Neural progenitor cell (in vitro differentiated cells): ENCODE results near the gene SUMF1.

ENCODE experiments used
- EZH2 ChIP-seq: fragments of 200-600 bp; sonication (generic); IDR thresholded peaks from 2 replicates; pipeline ENCODE4 v1.6.1; 2017; ENCODE audit warnings: antibody characterized with exemption, mild to moderate bottlenecking, moderate library complexity
- EZH2phosphoT487 ChIP-seq: fragments of 200-600 bp; sonication (generic); IDR thresholded peaks from 2 replicates; pipeline ENCODE4 v1.6.1; 2017; ENCODE audit warnings: antibody characterized with exemption
- TF ChIP-seq, protein P1 (sequence below): fragments of 200-600 bp; sonication (generic); IDR thresholded peaks from 2 replicates; pipeline ENCODE4 v1.5.1; 2017; ENCODE audit warnings: antibody characterized with exemption, mild to moderate bottlenecking

DNA sequence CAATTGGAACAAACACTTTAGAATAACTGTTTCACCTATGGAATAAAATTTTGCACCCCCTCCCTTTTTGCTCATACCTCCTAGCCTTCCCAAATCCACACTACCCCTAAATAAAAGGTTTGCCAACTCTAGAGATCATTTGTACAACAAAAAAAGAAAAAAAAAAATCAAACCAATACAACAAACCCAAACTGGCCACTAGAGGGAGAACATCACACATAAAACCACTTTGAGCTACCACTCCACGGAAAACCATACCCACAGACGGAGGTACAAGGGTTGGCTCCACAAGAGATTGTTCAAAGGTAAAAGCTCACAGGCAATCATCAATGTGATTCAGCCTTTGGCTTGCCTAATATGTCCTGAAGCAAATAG lies 116.3 kb downstream of the SUMF1 start:
- TF ChIP-seq EZH2 (no peak), EZH2phosphoT487 (no peak)
- TF ChIP-seq, protein P1, sequence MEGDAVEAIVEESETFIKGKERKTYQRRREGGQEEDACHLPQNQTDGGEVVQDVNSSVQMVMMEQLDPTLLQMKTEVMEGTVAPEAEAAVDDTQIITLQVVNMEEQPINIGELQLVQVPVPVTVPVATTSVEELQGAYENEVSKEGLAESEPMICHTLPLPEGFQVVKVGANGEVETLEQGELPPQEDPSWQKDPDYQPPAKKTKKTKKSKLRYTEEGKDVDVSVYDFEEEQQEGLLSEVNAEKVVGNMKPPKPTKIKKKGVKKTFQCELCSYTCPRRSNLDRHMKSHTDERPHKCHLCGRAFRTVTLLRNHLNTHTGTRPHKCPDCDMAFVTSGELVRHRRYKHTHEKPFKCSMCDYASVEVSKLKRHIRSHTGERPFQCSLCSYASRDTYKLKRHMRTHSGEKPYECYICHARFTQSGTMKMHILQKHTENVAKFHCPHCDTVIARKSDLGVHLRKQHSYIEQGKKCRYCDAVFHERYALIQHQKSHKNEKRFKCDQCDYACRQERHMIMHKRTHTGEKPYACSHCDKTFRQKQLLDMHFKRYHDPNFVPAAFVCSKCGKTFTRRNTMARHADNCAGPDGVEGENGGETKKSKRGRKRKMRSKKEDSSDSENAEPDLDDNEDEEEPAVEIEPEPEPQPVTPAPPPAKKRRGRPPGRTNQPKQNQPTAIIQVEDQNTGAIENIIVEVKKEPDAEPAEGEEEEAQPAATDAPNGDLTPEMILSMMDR, result peak; percentile 86
